Panc1 (cell line): Measurements from ENCODE around the gene ACP4.

Experiments
- CTCF ChIP-seq: fragments of 450-650 bp; IDR thresholded peaks from 2 replicates; pipeline ENCODE4 v1.5.1; 2017; ENCODE audit warnings: mild to moderate bottlenecking
- SIN3A ChIP-seq: IDR thresholded peaks from 2 replicates; pipeline ENCODE4 v1.6.1; 2012; ENCODE audit warnings: low read depth, mild to moderate bottlenecking, low read length, moderate library complexity, borderline replicate concordance; ENCODE audit not compliant: insufficient read depth
- TF ChIP-seq, protein P1 (sequence below), 2 experiments: IDR thresholded peaks; 2 replicates each; pipeline ENCODE4 v1.6.1; 2011 to 2012; ENCODE audit warnings: low read depth in 2 of 2, control low read depth in 1 of 2, low read length in 1 of 2, mild to moderate bottlenecking in 1 of 2, moderate library complexity in 1 of 2; ENCODE audit not compliant: insufficient read depth in 1 of 2

DNA sequence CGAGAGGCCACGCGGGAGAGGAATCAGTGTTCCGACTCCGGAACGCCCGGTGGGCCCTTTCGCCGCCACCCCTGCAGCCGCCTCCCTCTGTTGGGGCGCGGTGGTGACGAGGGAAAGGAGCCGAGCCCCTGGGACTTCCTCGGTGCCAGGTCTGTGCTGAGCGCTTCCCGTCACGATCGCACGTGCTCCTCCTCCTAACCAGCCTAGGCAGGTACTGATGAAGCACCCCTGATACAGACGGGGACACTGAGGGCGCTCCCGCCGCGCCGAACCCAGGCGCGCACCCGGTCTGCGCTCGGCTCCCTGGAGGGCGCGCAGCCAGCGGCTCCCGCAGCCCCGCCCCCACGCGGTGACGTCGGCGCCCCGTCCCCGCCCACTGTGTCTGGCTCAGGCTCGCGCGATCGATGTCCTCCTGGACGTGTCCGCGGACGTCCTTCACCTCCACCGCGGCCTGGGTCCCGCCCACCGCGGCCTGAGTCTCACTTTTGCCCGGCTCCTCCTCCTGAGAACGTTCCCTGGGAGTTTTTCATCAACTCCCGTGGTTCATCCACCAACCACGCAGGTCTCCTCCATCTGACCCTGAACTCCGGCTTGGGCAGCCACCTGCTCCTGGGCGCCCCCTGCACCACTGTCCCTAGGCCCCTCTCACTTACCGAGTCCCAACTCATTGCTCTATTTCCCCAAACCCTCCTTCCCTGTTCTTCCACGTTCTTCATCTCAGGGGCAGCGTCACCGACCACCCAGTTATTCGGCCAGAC is 45.7 kb downstream of the ACP4 start:
- TF ChIP-seq CTCF (no peak; the same call in 1 of the 2 replicates), SIN3A (no peak)
- TF ChIP-seq, protein P1, sequence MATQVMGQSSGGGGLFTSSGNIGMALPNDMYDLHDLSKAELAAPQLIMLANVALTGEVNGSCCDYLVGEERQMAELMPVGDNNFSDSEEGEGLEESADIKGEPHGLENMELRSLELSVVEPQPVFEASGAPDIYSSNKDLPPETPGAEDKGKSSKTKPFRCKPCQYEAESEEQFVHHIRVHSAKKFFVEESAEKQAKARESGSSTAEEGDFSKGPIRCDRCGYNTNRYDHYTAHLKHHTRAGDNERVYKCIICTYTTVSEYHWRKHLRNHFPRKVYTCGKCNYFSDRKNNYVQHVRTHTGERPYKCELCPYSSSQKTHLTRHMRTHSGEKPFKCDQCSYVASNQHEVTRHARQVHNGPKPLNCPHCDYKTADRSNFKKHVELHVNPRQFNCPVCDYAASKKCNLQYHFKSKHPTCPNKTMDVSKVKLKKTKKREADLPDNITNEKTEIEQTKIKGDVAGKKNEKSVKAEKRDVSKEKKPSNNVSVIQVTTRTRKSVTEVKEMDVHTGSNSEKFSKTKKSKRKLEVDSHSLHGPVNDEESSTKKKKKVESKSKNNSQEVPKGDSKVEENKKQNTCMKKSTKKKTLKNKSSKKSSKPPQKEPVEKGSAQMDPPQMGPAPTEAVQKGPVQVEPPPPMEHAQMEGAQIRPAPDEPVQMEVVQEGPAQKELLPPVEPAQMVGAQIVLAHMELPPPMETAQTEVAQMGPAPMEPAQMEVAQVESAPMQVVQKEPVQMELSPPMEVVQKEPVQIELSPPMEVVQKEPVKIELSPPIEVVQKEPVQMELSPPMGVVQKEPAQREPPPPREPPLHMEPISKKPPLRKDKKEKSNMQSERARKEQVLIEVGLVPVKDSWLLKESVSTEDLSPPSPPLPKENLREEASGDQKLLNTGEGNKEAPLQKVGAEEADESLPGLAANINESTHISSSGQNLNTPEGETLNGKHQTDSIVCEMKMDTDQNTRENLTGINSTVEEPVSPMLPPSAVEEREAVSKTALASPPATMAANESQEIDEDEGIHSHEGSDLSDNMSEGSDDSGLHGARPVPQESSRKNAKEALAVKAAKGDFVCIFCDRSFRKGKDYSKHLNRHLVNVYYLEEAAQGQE (IDR thresholded peaks at IDR 0.05; ENCODE audit: insufficient read depth in 1 of 2, low read depth in 2 of 2, low read length in 1 of 2) = no peak
